Stimulated activated CD4-positive, alpha-beta T cell treated with anti-CD3 and anti-CD28 coated beads, Interleukin-12 subunit alpha, Interleukin-12 subunit beta, amount 100 ng/mL, for 4 hours (primary cell): ENCODE results near the gene PARP2.
"Not testable (repeated sequence)": the region's sequence is repeated elsewhere in the genome, so short reads cannot be mapped to it uniquely, and the experiment has no call there.

ENCODE experiments used
- DNase-seq: peaks from one replicate; pipeline ENCODE4 v3.0.0-alpha.2; 2020

The PARP2 gene

GRCh38 chr14:20343092-20343861 is at the start of gene PARP2:
TSS of gene PARP2 (plus strand) at chr14:20343635. CDS start at chr14:20343642, 7 bp downstream.
- DNase-seq = peak; percentile 91

- DNase-seq = no peak
Measured at GRCh38 chr14:20294636-20295035, 48.8 kb upstream of the PARP2 start.

GRCh38 chr14:20295067-20295466 is 48.4 kb upstream of the PARP2 start:
- DNase-seq = no peak

GRCh38 chr14:20302042-20302755 is 41.2 kb upstream of the PARP2 start:
- no peak for DNase-seq

- peak; percentile 88 for DNase-seq
Measured at GRCh38 chr14:20305265-20306078, 38.0 kb upstream of the PARP2 start, which contains the start of gene TTC5. TSS of gene TTC5 (minus strand) at chr14:20305951. CDS start at chr14:20305937, 14 bp downstream.

DNA sequence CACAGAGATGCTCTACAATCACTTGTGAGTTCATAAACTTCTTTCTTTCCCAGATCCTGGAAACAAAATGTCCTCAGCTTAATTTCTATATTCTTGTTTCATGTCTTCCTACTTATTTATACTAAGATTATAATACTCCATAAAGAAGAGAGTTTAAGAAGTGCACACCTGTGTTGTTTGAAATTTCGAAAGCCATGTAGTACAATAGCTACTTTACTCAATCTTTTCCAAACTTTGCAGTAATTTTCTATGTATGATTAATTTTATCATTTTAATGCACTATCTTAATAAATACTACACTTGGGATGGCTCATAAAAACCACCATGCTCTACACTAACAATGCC is 37.4 kb upstream of the PARP2 start:
- no peak for DNase-seq

GRCh38 chr14:20314026-20314425 is 29.4 kb upstream of the PARP2 start:
- DNase-seq = no peak

- no peak for DNase-seq
Measured at GRCh38 chr14:20317720-20318119, 25.7 kb upstream of the PARP2 start.

DNA sequence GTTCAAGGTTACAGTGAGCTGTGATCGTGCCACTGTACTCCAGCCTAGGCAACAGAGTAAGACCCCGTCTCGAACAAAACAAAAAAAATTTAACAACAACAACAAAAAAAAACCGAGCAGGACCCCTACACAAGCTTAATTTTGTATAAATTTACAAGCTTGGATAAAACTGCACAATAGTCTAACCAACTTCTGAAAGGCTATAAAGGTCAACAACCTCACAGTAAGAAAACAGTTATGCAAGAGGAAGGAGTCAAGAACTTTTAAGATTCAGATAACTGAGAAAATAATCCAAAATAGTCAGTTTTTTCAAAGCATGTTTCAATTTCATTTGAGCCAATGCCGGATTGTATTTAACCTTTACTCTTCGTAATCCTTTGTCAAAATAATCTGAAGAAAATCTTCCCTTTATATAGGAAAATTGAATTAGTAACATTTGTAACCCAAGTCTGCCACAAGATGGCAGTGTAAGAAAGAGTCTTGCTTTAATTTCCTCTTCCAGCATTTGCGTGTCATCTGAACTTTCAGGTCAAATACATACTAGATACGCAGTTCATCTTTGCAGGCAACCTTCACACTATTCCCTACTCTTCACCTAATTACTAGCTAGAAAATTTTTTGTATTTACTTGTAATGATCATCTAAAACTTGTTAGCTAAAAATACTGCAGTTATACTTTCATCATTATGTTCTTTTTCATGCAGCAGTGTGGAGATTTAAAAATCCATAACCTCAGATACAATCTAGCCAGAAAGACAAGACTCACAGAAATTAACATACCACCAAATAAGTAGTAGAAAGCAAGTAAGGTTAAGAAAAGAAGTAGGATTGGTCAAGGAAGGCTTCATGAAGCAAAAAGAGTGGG is 16.2 kb upstream of the PARP2 start:
- no peak for DNase-seq

GRCh38 chr14:20328705-20329104 is 14.7 kb upstream of the PARP2 start:
- DNase-seq = no peak

DNA sequence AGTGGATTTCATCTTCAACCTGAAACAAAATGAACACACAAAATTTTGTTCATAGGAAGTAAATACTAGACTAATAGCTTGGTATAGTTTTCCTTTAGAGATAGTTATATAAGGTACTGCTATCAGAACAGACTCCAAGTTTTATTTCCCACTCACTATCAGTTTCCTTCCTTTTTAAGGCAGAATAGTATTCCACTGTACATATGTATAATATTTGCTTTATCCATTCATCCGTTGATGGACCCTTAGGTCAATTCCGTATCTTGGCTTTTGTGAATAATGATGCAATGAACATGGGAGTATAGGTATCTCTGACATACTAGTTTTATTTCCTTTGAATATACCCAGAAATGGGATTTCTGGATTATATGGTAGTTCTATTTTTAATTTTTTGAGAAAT is 14.1 kb upstream of the PARP2 start:
- no peak for DNase-seq

DNA sequence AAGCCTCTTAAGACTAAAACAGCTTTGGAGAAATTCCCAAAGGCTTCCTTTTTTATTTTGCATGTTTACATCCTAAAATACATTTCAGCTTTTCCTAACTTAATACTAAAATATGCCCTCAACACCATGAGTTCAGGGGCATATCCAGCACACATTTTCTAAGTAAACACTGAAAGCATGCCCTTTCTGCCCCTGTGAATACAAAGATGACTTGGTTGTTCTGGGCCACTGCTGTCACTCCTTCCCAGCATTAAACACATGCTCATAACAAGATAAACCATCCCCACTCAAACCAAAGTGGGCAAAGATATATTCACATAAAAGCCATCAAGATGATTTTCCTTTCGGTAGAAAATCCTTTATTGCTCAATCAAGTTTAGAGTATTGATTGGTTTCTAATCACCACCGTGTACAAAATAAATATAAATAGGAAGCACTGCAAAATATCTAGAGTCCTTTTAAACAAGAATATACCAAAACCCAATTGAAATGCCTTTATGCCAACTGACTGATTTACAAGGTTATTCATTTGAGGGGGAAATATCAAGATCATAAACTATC is 12.3 kb upstream of the PARP2 start:
- no peak for DNase-seq

DNA sequence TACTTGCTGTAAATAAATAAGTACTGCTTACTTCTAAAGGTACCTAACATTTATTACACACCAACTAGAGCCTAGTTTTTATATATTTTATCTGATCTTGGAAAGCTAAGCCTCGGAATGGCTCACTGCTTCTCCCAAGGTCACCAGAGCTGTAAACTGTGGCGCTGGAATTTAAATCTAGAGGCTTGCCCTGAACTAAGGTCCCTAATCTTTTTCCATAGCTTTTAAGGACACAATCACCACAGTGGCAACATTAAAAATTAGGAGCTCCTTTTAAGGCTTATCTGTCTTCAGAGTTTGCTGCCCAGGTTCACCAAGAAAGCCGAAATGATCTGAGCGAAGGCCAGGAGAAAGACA is 11.0 kb upstream of the PARP2 start:
- no peak for DNase-seq

DNA sequence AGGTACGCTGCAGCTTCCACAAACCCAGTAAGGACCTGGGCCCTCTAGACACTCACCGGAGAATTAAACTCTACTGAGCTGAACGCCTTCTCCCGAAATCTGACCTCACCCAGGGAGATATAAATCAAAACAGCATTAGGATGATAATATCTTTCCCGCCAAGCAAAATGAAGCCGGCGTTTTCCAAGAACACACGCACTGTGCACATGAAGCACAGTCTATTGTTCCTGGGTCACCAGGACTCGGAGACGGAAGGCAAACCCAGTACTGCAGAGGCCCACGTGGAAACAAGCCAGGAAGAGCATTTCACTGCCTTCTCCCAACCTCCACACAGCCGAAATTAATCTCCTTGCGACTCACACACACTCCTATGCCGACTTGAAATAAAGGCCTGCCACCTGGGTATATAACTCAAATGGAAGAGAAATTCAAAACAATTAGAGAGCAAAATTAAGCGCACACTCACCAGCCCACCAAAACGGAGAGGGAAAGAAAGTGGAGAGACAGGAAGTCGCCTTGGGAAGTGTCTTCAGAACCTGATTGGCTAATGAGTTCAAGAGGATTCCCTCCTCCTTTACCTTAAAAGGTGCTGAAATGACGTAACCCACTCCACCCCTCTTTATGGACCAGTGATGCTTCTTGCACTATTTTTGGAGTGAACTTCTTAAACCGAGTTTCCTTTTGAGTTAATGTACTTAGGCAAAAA is 10.5 kb upstream of the PARP2 start, which contains the start of gene CCNB1IP1:
Gene CCNB1IP1, minus strand, starts transcription at position 492 of the 706 bp plus-strand sequence. CDS start 16,756 bp downstream, outside the sequence.
- DNase-seq = peak; percentile 12

GRCh38 chr14:20333494-20333841 is 10.0 kb upstream of the PARP2 start:
- no peak for DNase-seq

GRCh38 chr14:20334017-20334416 is 9.4 kb upstream of the PARP2 start:
- no peak for DNase-seq

DNA sequence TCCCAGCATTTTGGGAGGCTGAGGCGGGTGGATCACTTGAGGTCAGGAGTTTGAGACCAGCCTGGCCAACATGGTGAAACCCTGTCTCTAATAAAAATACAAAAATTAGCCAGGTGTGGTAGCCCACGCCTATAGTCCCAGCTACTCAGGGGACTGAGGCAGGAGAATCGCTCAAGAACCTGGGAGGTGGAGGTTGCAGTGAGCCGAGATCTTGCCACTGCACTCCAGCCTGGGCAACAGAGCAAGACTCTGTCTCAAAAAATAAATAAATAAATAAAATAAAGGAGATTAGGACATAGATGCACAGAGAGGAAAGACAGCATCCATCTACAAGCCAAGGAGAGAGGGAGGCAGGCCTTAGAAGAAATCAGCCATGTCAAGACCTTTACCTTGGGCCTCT is 2.4 kb upstream of the PARP2 start:
- not testable (repeated sequence) for DNase-seq

DNA sequence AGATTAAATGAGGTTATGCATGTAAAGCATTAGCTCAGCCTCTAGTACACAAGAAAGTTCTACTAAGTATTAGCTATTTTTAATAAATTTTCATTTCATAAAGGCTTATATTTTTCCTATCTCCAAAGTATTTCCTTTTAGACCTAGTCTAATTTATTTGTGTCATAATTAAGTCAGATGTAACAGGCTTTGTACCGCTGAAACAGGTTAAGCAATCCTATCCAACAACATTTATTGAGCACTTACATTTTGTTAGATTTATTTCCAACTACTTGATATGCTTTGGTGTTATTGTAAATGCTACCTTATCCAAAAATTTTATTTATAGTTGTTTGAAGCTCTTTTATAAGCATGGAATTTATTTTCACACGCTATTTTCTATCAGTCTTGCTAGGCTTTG is 1.8 kb upstream of the PARP2 start:
- DNase-seq = no peak

DNA sequence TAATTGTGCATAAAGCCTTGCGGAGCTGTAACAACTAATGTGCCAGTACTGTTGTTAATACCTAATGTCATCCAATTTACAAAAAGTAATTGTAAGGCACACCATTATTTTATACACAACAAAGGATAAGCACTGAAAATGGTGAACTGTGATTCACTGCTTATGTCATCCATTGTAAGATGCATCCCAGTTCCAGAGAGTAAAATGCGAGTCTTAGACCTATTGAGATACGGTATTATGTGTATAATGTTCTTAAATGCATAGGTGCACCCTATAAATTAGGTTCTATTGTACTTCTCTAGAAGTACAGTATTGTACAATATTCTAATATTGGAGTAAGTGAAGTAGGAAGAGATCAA is 406 bp downstream of the PARP2 start:
- no peak for DNase-seq

DNA sequence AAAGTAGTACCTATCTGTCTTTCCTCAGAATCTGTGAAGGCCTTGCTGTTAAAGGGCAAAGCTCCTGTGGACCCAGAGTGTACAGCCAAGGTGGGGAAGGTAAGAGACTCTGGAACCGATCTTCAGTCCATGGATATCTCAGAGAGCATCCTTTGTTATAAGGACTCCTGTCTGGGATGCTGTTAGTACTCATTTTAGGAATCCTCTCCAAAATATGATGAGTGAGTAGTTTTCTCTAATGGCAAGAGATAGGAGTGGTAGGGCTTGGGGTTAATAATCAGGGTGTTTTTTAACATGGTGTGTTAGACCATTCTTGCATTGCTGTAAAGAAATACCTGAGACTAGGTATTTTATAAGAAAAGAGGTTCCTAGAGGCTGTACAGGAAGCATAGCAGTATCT is 1.9 kb downstream of the PARP2 start:
- DNase-seq = no peak

GRCh38 chr14:20346713-20347112 is 3.3 kb downstream of the PARP2 start:
- no peak for DNase-seq

- DNase-seq = no peak
Measured at GRCh38 chr14:20347747-20348146, 4.3 kb downstream of the PARP2 start.
